ENCODE data around the gene IL22RA1.

IL22RA1 gene

GRCh38 chr1:24069817-24070216 is 73.1 kb downstream of the IL22RA1 start:
- DNase-seq: no peak

Data from NCI-H187 (cell line).